HG03159 (cell line): ENCODE data around the gene HLA-B.

Experiments
- ATAC-seq: cut with Tn5 transposase; IDR thresholded peaks from one replicate; pipeline ENCODE4 v1.9.1; 2021; ENCODE audit warnings: mild to moderate bottlenecking, moderate library complexity; ENCODE audit not compliant: unreplicated experiment

HLA-B gene

DNA sequence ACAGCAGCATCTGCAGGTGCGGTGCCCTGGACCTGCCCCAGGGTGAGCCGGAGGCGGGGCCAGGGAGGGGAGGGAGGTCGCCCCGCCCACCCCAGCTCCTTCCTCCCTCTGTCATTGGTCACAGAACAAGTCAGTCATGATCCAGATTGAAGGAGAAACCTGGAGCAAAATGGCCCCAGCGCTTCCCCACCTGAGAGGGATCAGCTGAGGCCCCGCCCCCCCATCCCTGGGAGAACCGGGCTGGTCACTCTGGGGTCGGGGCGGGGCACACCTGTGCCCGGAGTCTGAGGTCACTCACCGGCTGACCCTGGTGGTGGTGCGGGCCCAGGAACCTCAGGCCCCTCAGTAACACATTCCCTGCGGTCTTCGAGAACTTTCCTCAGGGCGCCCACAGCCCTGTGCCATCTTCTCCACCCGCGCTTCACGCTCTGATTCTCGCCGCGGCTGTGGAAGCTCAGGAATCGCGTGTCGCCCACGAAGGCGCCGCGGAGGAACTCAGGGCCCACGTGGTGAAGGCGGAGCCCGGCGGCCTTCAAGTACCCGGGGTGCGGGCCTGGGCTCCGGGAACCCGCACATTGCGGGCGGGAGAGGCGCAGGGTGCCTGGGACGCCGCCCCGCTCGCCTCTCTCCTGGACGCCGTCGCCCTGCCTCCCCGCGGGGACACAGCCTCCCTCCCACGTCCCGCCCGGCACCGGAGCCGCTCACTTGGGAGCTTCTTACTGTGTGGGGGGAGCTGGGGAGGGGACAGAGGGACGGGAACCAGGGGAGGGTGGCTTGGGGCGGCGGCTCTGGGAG lies 48.7 kb downstream of the HLA-B start:
- no peak for ATAC-seq

DNA sequence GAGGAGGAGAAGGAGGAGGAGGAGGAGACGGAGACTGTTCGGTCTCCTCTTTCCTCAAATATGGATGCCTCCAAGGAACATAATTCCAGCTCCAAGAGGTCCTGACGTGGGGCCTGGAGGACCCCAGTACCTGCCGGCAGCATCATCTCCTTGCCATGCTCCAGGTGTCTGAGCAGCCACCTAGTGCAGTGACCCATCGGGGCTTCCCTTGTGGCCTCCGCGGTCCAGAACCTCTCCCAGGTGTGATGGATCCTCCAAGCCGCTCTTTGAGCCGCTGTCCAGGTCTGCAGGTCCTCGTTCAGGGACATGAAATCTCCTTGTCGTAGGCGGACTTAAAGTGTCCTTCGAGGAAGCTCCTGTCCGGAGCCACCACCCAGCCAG lies 49.3 kb downstream of the HLA-B start:
- ATAC-seq = no peak

DNA sequence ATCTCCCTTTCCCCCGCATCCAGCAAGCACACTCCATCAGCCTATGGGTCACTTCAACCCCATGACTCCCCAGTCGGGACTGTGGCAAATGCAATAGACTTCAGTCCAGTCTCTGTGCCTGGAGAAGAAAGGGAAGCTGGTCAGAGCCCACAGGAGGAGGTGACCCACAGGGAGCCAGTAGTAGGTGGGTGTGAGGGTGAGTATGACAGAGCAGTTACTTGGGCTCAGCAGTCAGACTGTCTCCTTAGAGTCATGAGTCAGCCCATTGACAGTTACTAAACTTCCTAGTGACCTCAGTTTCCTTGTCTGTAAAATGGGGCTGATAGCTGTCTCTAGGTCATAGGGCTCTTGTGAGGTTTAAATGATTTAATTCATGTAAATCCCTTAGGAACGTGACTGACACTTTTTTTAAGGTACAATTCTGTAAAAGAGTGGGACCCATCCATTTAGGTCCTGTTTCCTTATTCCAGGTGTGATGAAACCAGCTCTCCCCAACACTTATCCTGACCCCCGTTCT lies 51.2 kb downstream of the HLA-B start:
- ATAC-seq = no peak

DNA sequence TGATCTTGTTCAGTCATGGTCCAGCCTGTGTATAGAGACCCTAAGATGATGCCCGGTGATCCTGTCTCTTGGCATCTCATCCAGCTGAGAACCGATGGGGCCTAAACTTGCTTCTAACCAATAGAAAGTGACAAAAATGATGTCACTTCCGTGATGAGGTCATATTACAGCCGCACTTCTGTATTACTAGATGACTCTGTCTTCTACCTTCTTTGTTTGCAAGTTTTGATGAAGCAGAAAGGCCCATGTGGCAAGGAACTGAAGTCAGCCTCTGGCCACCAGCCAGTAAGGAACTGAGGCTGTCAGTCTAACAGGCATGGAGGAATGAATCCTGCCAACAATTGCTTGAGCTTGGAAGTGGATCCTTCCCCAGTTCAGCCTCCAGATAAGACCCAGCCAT lies 52.3 kb downstream of the HLA-B start:
- no peak for ATAC-seq
